Neural progenitor cell (in vitro differentiated cells): ENCODE data around the gene ERICH2. TPM values are rescaled to one million over a fixed set of nuclear protein-coding genes. Genes with fewer than 3 reads are reported as not detected.

Experiments
- DNase-seq: peaks from one replicate; pipeline ENCODE4 v3.0.0-alpha.2; 2016; ENCODE audit warnings: low spot score
- H2AFZ ChIP-seq: fragments of 200-600 bp; sonication (generic); replicated peaks from 2 replicates; pipeline ENCODE4 v1.6.1; 2016; ENCODE audit warnings: antibody characterized with exemption
- H3F3A ChIP-seq: fragments of 200-600 bp; sonication (generic); 2 replicates; pipeline ENCODE4 v1.6.1; 2016; ENCODE audit warnings: antibody characterized with exemption, low read depth
- H3K27ac ChIP-seq: fragments of 200-600 bp; sonication (generic); 2 replicates; pipeline ENCODE4 v1.5.1; 2016; ENCODE audit warnings: mild to moderate bottlenecking
- H3K27me3 ChIP-seq: fragments of 200-600 bp; sonication (generic); 2 replicates; pipeline ENCODE4 v1.6.1; 2016; ENCODE audit warnings: mild to moderate bottlenecking, moderate library complexity
- H3K36me3 ChIP-seq: fragments of 200-600 bp; sonication (generic); 2 replicates; pipeline ENCODE4 v1.5.1; 2016
- H3K4me1 ChIP-seq: fragments of 200-600 bp; sonication (generic); 2 replicates; pipeline ENCODE4 v1.6.1; 2016; ENCODE audit warnings: mixed run types
- H3K4me2 ChIP-seq: fragments of 200-600 bp; sonication (generic); 2 replicates; pipeline ENCODE4 v1.6.1; 2016
- H3K4me3 ChIP-seq: fragments of 200-600 bp; sonication (generic); 2 replicates; pipeline ENCODE4 v1.5.1; 2016
- H3K79me2 ChIP-seq: fragments of 200-600 bp; sonication (generic); 2 replicates; pipeline ENCODE4 v1.6.1; 2016; ENCODE audit warnings: low read depth
- H3K9ac ChIP-seq: fragments of 200-600 bp; sonication (generic); 2 replicates; pipeline ENCODE4 v1.6.1; 2016
- H3K9me3 ChIP-seq: fragments of 200-600 bp; sonication (generic); 2 replicates; pipeline ENCODE4 v1.5.1; 2016; ENCODE audit warnings: low read depth
- H4K20me1 ChIP-seq: fragments of 200-600 bp; sonication (generic); 2 replicates; pipeline ENCODE4 v1.6.1; 2016; ENCODE audit warnings: low read depth
- H3K27ac Mint-ChIP-seq: 3 replicates; pipeline ENCODE4 v1.8.0; 2021; ENCODE audit warnings: mixed read lengths
- H3K27me3 Mint-ChIP-seq: 2 replicates; pipeline ENCODE4 v1.8.0; 2022; ENCODE audit warnings: low read depth, mild to moderate bottlenecking, inconsistent platforms, moderate library complexity, mixed read lengths; ENCODE audit not compliant: insufficient read depth
- H3K36me3 Mint-ChIP-seq: 3 replicates; pipeline ENCODE4 v1.8.0; 2021; ENCODE audit warnings: mixed read lengths
- H3K4me1 Mint-ChIP-seq: 3 replicates; pipeline ENCODE4 v1.8.0; 2021; ENCODE audit warnings: mixed read lengths
- H3K4me3 Mint-ChIP-seq: 3 replicates; pipeline ENCODE4 v1.8.0; 2021; ENCODE audit warnings: mild to moderate bottlenecking, moderate library complexity, mixed read lengths
- H3K9me3 Mint-ChIP-seq: 3 replicates; pipeline ENCODE4 v1.8.0; 2020; ENCODE audit warnings: mixed read lengths
- CTCF ChIP-seq: fragments of 200-600 bp; sonication (generic); IDR thresholded peaks from 2 replicates; pipeline ENCODE4 v1.5.1; 2017; ENCODE audit warnings: antibody characterized with exemption, mild to moderate bottlenecking
- EZH2 ChIP-seq: fragments of 200-600 bp; sonication (generic); IDR thresholded peaks from 2 replicates; pipeline ENCODE4 v1.6.1; 2017; ENCODE audit warnings: antibody characterized with exemption, mild to moderate bottlenecking, moderate library complexity
- EZH2phosphoT487 ChIP-seq: fragments of 200-600 bp; sonication (generic); IDR thresholded peaks from 2 replicates; pipeline ENCODE4 v1.6.1; 2017; ENCODE audit warnings: antibody characterized with exemption
- total RNA-seq: library from RNA; depleted of rRNA; stranded (reverse); fragments of >200 nt; gene quantifications from 2 replicates; pipeline ENCODE4 v1.2.3, GENCODE V29; 2015; ENCODE audit warnings: low replicate concordance

ERICH2 gene
- total RNA-seq, 1 donor from 2014 or later = 2.7 TPM

DNA sequence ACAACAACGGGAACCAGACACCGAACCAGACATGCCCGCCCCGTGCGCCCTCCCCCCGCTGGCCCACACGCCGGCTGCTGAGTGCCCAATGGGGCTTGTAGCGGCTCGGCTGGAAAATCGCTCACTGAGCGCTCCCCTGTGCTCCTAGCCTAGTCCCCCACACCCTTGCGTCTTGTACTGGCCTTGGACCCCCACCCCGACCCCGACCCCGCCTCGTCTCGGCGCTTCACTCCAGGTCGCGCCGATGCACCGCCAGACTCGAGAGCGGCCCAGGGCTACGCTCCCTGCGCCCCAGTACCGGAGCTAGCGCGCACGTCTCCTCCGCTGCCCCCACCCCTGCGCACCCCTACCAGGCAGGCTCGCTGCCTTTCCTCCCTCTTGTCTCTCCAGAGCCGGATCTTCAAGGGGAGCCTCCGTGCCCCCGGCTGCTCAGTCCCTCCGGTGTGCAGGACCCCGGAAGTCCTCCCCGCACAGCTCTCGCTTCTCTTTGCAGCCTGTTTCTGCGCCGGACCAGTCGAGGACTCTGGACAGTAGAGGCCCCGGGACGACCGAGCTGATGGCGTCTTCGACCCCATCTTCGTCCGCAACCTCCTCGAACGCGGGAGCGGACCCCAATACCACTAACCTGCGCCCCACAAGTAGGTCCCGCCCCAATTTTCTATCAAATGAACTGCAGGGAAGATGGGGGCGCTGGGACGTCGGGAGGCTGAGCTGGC, 48.0 kb downstream of the ERICH2 start:
- Histone ChIP-seq H2AFZ (peak overlapping the region; percentile 44), H3K27me3 (peaks cover 100% of the 10 kb centered on the region), H3K27ac (no peak overlapping the region), H3K4me2 (peak overlapping the region; percentile 96), H3K9me3 (no peaks in the 10 kb centered on the region), H3K4me3 (peak overlapping the region; percentile 60), H4K20me1 (peaks cover 41% of the 10 kb centered on the region), H3K4me1 (peaks cover 63% of the 10 kb centered on the region), H3K79me2 (no peaks in the 10 kb centered on the region), H3K9ac (no peak overlapping the region), H3K36me3 (no peaks in the 10 kb centered on the region), H3F3A (peaks cover 81% of the 10 kb centered on the region)
- H3K27ac Mint-ChIP-seq = no peak overlapping the region
- H3K27me3 Mint-ChIP-seq = peaks cover 87% of the 10 kb centered on the region
- DNase-seq = peak; percentile 76
- H3K4me3 Mint-ChIP-seq = peak overlapping the region; percentile 88
- H3K9me3 Mint-ChIP-seq = no peaks in the 10 kb centered on the region
- TF ChIP-seq EZH2phosphoT487 (peak; percentile 20), EZH2 (peak; percentile 41), CTCF (no peak)
- H3K36me3 Mint-ChIP-seq = no peaks in the 10 kb centered on the region
- H3K4me1 Mint-ChIP-seq = peaks cover 65% of the 10 kb centered on the region

DNA sequence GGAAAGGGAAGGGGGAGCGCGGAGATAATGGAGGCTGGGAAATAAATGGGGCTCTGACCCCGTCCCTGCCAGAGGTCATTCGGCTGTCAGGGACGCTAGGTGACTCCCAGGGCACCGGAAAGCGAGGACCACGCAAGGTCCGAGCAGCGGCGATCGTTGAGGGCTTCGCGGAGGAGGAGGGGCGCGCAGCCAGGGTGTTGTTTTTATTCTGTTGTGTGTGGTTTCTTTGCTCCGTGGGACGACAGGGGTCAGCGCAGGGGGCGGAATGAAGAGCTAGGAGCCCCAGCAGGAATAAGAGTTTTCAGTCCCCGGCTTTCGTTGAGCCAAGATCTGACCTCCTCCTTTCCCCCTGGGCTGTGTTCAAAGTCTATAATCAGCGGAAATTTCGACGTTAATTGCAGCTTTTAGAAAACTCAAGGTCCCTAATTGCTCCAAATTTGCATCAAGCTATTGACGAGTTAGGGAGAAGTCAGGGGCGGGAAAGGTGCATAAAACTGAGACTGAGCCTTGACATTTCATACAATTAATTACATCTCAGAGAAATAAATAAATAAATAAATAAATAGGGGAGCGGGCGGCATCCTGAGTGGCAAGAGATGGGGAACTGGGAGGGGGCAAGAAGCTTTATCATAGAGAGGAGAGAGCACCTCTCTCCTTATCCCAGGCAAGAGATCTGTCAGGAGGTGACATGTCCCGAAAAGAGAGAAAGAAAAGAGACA, 48.7 kb downstream of the ERICH2 start:
- Histone ChIP-seq H3K9ac (no peak overlapping the region), H2AFZ (peak overlapping the region; percentile 44), H3K4me1 (peaks cover 66% of the 10 kb centered on the region), H3F3A (peaks cover 74% of the 10 kb centered on the region), H4K20me1 (peaks cover 41% of the 10 kb centered on the region), H3K27me3 (peaks cover 100% of the 10 kb centered on the region), H3K27ac (no peak overlapping the region), H3K4me3 (peak overlapping the region; percentile 60), H3K36me3 (no peaks in the 10 kb centered on the region), H3K9me3 (no peaks in the 10 kb centered on the region), H3K79me2 (no peaks in the 10 kb centered on the region), H3K4me2 (peak overlapping the region; percentile 96)
- Mint-ChIP-seq H3K27me3 (peaks cover 82% of the 10 kb centered on the region), H3K27ac (no peak overlapping the region), H3K4me3 (peak overlapping the region; percentile 88), H3K36me3 (no peaks in the 10 kb centered on the region), H3K9me3 (no peaks in the 10 kb centered on the region), H3K4me1 (peaks cover 60% of the 10 kb centered on the region)
- TF ChIP-seq EZH2 = peak; percentile 44
- peak; percentile 14 for TF ChIP-seq EZH2phosphoT487
- TF ChIP-seq CTCF = no peak
- peak; percentile 44 for DNase-seq

DNA sequence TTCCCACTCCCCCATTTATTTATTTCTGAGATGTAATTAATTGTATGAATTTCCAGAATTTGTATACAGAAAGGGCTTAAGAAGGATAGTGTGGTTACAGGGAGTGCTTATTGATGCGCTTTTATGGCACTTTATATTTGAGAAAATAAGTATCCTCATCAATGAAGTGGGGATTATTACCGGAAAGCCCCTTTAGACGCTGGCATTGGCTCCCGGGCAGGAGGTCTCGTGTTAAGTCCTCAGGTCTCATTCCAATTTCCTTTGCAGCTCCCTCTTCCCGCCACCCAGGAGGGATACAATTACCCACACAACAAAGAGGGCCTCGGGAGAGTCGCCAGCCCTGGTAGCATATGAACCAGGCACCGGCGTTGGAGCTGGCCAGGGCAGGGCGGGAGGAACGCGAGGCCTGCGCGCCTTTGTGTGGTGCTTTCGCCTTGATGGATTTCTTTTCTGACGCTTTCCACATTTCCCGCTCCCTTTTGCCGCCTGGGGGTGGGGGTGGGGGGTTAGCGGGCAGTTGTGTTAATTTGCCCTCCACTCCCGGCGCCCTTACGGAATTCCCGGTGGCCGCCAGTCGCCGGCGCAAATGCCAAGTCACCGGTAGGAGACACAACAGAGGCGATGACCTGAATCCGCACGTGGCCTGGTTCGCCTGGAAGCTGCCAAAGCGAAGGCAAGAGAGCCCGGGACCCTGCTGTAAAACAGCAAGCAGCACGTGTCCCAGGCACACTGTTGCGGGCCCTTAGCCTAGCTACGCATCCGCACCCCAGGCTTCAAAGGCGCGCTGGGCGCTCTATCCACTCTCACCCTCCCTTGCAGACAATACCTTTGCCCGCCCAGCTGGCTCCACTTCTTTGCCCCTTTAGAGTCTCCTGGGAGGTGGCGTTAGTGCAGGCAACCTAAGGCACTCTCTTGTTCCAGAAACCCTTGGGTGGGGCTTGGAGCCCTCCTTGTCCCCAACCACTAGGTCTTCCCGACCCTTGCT, 49.8 kb downstream of the ERICH2 start:
- Histone ChIP-seq H3K4me1 (peaks cover 66% of the 10 kb centered on the region), H3K36me3 (no peaks in the 10 kb centered on the region), H4K20me1 (peaks cover 35% of the 10 kb centered on the region), H3K27ac (no peak overlapping the region), H3K9ac (no peak overlapping the region), H3K79me2 (no peaks in the 10 kb centered on the region), H2AFZ (no peak overlapping the region), H3F3A (peaks cover 65% of the 10 kb centered on the region), H3K27me3 (peaks cover 100% of the 10 kb centered on the region), H3K4me2 (peak overlapping the region; percentile 96), H3K9me3 (no peaks in the 10 kb centered on the region), H3K4me3 (peak overlapping the region; percentile 2)
- DNase-seq = peak; percentile 70
- no peaks in the 10 kb centered on the region for H3K36me3 Mint-ChIP-seq
- H3K9me3 Mint-ChIP-seq = no peaks in the 10 kb centered on the region
- peaks cover 77% of the 10 kb centered on the region for H3K27me3 Mint-ChIP-seq
- H3K4me3 Mint-ChIP-seq = peak overlapping the region; percentile 53
- peak; percentile 67 for TF ChIP-seq EZH2phosphoT487
- peak; percentile 20 for TF ChIP-seq CTCF
- peak; percentile 78 for TF ChIP-seq EZH2
- H3K4me1 Mint-ChIP-seq = peaks cover 55% of the 10 kb centered on the region
- H3K27ac Mint-ChIP-seq = no peak overlapping the region
